ENCODE data around the gene MIB2.

MIB2 gene

DNA sequence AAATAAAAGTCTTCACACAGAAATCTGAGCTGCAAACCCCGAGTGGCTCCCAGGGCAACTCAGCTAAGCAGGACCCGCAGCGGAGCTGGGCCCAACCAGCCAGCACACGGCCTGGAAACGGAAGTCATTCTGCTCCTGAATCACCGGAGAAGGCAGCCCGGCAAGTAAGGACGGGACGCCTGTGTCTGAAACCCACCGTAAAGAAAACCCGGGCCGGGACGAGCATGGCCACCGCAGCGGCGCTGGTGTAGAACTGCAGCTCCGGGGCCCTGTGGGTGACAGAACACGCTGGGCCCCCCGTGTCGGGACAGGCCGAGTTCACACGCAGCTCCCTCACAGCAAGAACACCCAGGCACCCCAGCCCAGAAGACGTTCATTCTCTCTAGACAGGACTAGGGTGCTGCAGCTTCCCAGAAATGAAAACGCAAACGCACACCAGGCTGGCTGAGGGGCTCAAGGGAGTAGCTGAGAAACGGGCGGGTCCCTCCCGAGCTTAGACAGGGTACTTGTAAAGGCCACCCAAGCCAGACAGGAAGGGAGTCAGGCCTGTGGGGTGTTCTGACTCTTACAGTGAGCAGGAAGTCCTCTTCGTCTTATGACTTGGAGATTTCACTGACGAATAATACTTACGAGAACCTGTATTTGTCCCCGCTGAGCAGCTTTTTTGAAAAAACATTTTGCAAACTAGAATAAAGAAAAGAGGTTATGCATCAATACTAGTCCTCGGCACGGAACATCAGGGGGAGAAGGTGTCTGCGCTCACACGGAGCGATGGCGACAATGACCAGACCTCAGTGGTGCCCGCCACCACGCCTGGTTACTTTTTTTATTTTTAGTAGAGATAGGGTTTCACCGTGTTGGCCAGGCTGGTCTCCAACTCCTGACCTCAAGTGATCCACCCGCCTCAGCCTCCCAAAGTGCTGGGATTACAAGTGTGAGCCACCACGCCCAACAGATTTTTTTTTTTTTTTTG, 54.5 kb downstream of the MIB2 start:
- H3K4me3 ChIP-seq (ENCODE audit: low read depth in 1 of 2, low read length in 2 of 2), result no peak overlapping the region
- no peak for TF ChIP-seq EZH2 (IDR thresholded peaks at IDR 0.05; ENCODE audit: borderline replicate concordance, low read depth, low read length, severe bottlenecking)
- TF ChIP-seq, protein P1, sequence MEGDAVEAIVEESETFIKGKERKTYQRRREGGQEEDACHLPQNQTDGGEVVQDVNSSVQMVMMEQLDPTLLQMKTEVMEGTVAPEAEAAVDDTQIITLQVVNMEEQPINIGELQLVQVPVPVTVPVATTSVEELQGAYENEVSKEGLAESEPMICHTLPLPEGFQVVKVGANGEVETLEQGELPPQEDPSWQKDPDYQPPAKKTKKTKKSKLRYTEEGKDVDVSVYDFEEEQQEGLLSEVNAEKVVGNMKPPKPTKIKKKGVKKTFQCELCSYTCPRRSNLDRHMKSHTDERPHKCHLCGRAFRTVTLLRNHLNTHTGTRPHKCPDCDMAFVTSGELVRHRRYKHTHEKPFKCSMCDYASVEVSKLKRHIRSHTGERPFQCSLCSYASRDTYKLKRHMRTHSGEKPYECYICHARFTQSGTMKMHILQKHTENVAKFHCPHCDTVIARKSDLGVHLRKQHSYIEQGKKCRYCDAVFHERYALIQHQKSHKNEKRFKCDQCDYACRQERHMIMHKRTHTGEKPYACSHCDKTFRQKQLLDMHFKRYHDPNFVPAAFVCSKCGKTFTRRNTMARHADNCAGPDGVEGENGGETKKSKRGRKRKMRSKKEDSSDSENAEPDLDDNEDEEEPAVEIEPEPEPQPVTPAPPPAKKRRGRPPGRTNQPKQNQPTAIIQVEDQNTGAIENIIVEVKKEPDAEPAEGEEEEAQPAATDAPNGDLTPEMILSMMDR (IDR thresholded peaks at IDR 0.05; ENCODE audit: borderline replicate concordance, extremely low read depth, low read length, poor library complexity, severe bottlenecking), result no peak
- DNase-seq (no peak), ATAC-seq (ENCODE audit: insufficient read depth, low read depth) (no peak)
- H3K79me2 ChIP-seq (ENCODE audit: insufficient read depth, low read length), result no peaks in the 10 kb centered on the region
- no peaks in the 10 kb centered on the region for H3K4me1 ChIP-seq (ENCODE audit: insufficient read depth, low read length)
- no peaks in the 10 kb centered on the region for H4K20me1 ChIP-seq (ENCODE audit: insufficient read depth, low read length)
- peaks cover 51% of the 10 kb centered on the region for H3K36me3 ChIP-seq (ENCODE audit: insufficient read depth, low read length)
- H3K27ac ChIP-seq (ENCODE audit: low read length), result no peak overlapping the region
- no peak overlapping the region for H3K9ac ChIP-seq (ENCODE audit: low read depth, low read length)
- no peak overlapping the region for H2AFZ ChIP-seq (ENCODE audit: low read depth, low read length)
- no peak overlapping the region for H3K4me2 ChIP-seq (ENCODE audit: insufficient read depth, low read length)
- H3K27me3 ChIP-seq (ENCODE audit: insufficient read depth, low read length, poor library complexity), result no peaks in the 10 kb centered on the region
- H3K9me3 ChIP-seq (ENCODE audit: insufficient read depth, low read length, severe bottlenecking), result no peaks in the 10 kb centered on the region

DNA sequence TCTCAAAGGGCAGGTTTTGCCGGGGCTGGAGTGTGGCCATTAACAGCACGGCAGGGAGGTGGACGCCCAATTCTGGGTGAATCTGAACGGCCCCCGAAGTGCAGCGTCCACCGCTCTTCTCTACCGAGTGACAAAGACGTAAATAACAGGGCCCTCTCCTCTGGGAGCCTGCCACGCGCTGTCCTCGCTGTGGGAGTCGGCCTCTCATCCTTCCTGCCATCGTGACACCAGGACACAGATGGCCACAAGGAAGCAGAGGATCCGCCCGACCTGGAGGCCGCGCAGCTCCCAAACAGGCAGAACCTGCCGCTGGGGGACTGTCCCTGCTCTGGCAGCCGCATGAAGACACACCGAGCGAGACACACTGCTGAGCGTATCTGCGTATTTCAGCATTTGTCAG, 55.6 kb downstream of the MIB2 start:
- TF ChIP-seq, protein P1 (IDR thresholded peaks at IDR 0.05; ENCODE audit: borderline replicate concordance, extremely low read depth, low read length, poor library complexity, severe bottlenecking), result no peak
- no peak for TF ChIP-seq EZH2 (IDR thresholded peaks at IDR 0.05; ENCODE audit: borderline replicate concordance, low read depth, low read length, severe bottlenecking)
- no peak for DNase-seq
- Histone ChIP-seq H2AFZ (ENCODE audit: low read depth, low read length) (no peak overlapping the region), H3K9ac (ENCODE audit: low read depth, low read length) (no peak overlapping the region), H3K4me2 (ENCODE audit: insufficient read depth, low read length) (no peak overlapping the region), H3K9me3 (ENCODE audit: insufficient read depth, low read length, severe bottlenecking) (no peaks in the 10 kb centered on the region), H3K79me2 (ENCODE audit: insufficient read depth, low read length) (no peaks in the 10 kb centered on the region), H3K36me3 (ENCODE audit: insufficient read depth, low read length) (peaks cover 40% of the 10 kb centered on the region), H3K27ac (ENCODE audit: low read length) (no peak overlapping the region), H3K27me3 (ENCODE audit: insufficient read depth, low read length, poor library complexity) (no peaks in the 10 kb centered on the region), H4K20me1 (ENCODE audit: insufficient read depth, low read length) (no peaks in the 10 kb centered on the region), H3K4me1 (ENCODE audit: insufficient read depth, low read length) (no peaks in the 10 kb centered on the region), H3K4me3 (ENCODE audit: low read depth in 1 of 2, low read length in 2 of 2) (no peak overlapping the region)
- ATAC-seq (ENCODE audit: insufficient read depth, low read depth), result no peak

DNA sequence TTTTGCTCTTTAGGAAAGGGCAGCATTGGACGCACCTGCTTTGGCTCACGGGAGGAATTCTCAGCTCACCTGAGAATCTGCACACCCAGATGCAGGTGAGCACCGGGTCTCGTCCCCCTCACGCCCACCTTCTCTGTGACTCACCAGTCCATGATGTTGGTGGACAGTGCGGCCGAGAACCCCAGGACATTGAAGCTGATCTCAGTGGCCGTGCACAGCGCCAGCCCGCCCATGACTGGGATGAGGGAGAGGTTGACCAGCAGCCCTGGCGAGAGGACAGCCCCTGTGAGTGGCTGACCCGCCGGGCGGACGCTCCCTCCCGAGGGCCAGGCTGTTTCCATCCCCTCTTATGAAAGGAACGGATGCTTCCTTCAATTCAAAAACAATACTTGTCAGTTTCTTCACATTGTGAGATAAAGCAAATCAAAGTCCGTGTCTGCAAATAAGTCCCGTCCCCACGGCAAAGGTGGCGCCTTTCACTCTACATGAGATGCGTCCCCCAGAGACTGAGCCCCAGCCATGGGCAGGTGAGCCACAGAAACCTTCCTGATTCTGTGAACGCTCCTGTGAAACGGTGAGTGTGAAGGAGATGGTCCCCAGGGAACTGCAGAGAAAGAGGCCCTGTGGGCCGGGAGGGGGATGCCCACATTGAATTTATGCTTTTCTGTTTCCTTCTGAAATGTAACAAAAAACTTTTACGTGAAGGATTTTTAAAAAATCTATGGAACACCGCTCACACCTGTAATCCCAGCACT, 56.2 kb downstream of the MIB2 start:
- H3K4me3 ChIP-seq (ENCODE audit: low read depth in 1 of 2, low read length in 2 of 2), result no peak overlapping the region
- H3K27ac ChIP-seq (ENCODE audit: low read length), result no peak overlapping the region
- no peak overlapping the region for H3K9ac ChIP-seq (ENCODE audit: low read depth, low read length)
- ATAC-seq (ENCODE audit: insufficient read depth, low read depth) (no peak), DNase-seq (no peak)
- H4K20me1 ChIP-seq (ENCODE audit: insufficient read depth, low read length), result no peaks in the 10 kb centered on the region
- H3K36me3 ChIP-seq (ENCODE audit: insufficient read depth, low read length), result peaks cover 33% of the 10 kb centered on the region
- no peak overlapping the region for H3K4me2 ChIP-seq (ENCODE audit: insufficient read depth, low read length)
- H3K4me1 ChIP-seq (ENCODE audit: insufficient read depth, low read length), result no peaks in the 10 kb centered on the region
- no peaks in the 10 kb centered on the region for H3K79me2 ChIP-seq (ENCODE audit: insufficient read depth, low read length)
- no peaks in the 10 kb centered on the region for H3K27me3 ChIP-seq (ENCODE audit: insufficient read depth, low read length, poor library complexity)
- TF ChIP-seq, protein P1 (IDR thresholded peaks at IDR 0.05; ENCODE audit: borderline replicate concordance, extremely low read depth, low read length, poor library complexity, severe bottlenecking), result no peak
- TF ChIP-seq EZH2 (IDR thresholded peaks at IDR 0.05; ENCODE audit: borderline replicate concordance, low read depth, low read length, severe bottlenecking), result no peak
- no peaks in the 10 kb centered on the region for H3K9me3 ChIP-seq (ENCODE audit: insufficient read depth, low read length, severe bottlenecking)
- H2AFZ ChIP-seq (ENCODE audit: low read depth, low read length), result no peak overlapping the region

All from DND-41 (cell line).